OCI-LY1 (cell line): Measurements from ENCODE around the gene MGST2.

Source experiments
- CTCF ChIP-seq: fragments of 200-600 bp; sonication (generic), shearing (Covaris generic); IDR thresholded peaks from 2 replicates; pipeline ENCODE4 v1.5.1; 2017; ENCODE audit warnings: mild to moderate bottlenecking, antibody characterized with exemption, low read length, moderate library complexity, mixed read lengths
- EZH2 ChIP-seq: fragments of 200-600 bp; sonication (generic), shearing (Covaris generic); IDR thresholded peaks from 2 replicates; pipeline ENCODE4 v1.8.0; 2017; ENCODE audit warnings: borderline replicate concordance, mixed run types, mild to moderate bottlenecking, antibody characterized with exemption, low read length, moderate library complexity, mixed read lengths

DNA sequence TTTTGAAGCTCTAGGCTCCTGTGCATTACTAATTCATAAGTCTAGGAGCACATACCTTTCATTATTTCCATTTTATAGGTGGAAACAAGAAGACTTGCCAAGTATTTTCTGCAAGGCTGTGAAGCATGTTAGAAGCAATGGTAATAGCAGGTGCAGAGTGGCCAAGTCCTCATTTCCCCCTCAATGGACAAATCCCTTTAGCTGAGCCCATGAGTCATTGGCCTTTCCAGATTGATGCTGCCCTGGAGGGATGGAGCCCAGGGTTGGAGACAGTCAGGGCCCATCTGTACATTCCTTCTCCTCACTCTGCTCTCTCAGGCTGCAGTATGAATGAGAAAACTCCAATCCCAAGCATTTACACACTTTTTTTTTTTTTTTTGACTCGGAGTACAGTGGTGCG is 6.6 kb downstream of the MGST2 start:
- TF ChIP-seq CTCF (no peak), EZH2 (no peak)
